Stimulated activated CD8-positive, alpha-beta memory T cell treated with anti-CD3 and anti-CD28 coated beads, Interleukin-15, amount 100 ng/mL, for 24 hours (primary cell): ENCODE results near the gene CTNNA3.
"Not testable (repeated sequence)": the region's sequence is repeated elsewhere in the genome, so short reads cannot be mapped to it uniquely, and the experiment has no call there.

Experiments
- DNase-seq: peaks from one replicate; pipeline ENCODE4 v3.0.0-alpha.2; 2020; ENCODE audit warnings: low read depth

The CTNNA3 gene

DNA sequence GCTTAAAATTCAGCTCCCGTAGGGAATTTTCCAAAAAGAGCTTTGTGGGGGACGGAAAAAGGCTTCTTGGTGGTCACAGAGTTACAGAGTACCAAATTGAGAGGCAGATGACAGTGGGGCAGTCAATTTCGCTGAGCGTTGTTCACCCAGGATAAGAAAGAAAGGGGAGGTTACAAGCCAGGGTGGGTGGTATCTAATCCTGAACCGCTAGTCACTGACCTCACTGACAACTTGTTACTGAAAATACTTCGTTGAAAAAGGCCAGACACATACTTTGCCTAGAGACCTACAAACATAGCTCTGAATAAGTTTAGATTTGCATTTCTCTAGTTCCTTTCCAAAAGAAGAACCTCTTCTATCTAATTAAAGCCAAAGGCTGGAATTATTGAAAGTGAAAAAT lies at the start of gene CTNNA3:
Gene CTNNA3, minus strand, starts transcription at position 167 of the 400 bp plus-strand sequence.
- no peak for DNase-seq

DNA sequence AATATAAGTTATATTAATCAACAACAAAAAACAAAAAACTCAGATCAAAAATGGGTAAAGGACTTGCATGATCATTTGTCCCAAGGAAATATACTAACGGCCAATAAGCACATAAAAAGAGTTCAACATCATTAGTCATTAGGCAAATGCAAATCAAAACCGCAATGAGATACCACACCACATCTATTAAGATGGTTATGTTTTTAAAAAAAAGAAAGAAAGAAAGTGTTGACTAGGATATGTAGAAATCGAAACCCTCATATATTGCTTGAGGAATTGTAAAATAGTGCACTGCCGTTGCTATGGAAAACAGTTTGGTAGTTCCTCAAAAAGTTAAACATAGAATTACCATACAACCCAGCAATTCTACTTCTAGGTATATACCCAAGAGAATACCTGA lies 39.4 kb upstream of the CTNNA3 start:
- no peak for DNase-seq

DNA sequence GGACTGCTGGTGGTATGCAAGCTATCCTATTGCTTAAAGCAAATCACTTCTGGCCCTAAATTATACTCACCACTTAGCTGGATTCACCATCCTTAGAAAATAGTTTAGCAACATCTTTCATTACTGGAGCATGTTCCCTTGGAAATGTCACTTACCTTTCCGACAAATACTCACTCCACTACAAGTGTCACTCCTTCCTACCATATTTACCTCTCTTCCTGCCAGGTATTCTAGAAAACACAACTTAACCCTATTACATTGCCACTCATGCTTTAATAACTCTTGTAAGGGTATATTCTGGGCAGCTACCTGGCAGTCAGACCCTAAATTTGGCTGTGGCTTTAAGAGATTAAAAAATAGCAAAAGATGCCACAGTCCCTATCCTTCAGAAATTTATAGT lies 37.5 kb upstream of the CTNNA3 start:
- DNase-seq: no peak

DNA sequence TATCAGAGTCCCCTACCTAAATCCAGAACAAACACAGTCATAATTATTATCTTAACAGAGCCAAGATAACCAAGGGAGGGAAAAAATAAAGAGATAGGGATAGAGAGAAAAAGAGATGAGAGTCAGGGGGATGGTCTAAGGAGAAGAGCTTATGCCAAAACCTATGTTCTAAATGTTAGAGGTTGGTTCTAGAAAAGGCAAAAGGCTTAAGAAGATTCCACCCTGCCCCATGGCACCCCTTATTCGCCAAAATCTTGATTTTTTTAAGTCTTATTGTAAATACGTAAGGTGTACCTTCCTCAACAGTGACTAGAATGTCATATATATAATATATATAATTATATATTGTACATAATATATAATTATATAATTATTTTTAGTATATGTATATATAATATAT lies 29.6 kb upstream of the CTNNA3 start:
- DNase-seq: no peak

DNA sequence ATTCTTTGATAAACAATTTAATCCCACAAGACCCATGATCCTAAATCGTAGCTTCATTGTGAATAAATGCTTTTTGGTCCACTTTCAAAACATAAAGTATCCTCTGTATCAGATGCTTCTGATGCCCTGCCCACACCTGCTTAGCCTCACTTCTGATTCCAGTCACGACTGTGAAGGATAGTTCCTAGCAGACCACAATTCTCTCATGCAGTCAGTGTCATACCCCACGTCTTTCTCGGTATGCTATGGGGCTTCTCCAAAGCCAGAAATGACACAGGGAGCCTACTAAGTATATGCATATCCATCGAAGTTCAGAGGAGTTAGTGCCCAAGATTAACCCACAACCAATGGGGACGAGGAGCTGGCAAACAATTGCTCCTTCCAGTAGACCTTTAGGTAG lies 27.6 kb upstream of the CTNNA3 start:
- DNase-seq: no peak

DNA sequence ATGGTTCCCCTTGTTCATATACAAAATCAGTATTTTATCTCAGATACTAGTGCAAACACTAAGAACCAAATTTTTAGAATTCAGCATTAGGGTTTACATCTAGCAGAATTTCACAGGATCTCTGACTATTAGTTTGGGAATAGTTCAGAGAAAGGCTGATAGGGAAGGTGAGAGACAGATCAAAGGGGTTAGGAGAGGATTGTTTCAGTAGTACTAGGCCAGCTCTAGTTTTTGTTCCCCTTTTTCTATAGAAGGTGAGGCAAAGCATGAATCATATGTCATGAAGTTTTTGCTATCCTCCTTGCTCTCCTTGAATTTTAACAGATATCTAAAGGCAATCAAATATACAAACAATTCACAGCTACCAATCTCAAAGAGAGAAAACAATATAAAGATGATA lies 26.1 kb upstream of the CTNNA3 start:
- DNase-seq: no peak

DNA sequence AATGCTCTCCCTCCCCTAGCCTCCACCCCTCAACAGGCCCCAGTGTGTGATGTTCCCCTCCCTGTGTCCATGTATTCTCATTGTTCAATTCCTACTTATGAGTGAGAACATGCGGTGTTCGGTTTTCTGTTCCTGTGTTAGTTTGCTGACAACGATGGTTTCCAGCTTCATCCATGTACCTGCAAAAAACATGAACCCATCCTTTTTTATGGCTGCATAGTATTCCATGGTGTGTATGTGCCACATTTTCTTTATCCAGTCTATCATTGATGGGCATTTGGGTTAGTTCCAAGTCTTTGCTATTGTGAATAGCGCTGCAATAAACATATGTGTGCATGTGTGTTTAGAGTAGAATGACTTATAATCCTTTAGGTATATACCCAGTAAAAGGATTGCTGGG lies 20.5 kb upstream of the CTNNA3 start:
- not testable (repeated sequence) for DNase-seq

DNA sequence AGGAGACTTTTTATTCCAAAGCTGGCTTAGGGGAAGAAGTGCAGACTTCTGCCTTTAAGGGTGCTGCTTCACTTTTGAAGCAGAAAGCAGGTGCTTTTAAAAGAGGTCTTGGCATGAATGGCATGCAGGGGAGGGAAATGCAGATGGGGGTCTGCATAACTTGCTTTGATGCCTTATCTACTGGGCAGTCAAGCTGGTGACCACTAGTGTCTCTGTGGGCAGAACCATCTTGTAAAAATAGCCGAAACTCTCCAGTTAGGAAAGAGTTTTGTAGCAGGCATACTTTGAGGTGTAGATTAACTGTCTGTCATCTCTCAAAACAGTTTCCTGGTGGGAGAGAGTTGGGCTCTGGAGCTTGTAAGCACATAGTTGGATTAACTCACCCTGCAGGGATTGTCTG lies 9.9 kb upstream of the CTNNA3 start:
- no peak for DNase-seq

DNA sequence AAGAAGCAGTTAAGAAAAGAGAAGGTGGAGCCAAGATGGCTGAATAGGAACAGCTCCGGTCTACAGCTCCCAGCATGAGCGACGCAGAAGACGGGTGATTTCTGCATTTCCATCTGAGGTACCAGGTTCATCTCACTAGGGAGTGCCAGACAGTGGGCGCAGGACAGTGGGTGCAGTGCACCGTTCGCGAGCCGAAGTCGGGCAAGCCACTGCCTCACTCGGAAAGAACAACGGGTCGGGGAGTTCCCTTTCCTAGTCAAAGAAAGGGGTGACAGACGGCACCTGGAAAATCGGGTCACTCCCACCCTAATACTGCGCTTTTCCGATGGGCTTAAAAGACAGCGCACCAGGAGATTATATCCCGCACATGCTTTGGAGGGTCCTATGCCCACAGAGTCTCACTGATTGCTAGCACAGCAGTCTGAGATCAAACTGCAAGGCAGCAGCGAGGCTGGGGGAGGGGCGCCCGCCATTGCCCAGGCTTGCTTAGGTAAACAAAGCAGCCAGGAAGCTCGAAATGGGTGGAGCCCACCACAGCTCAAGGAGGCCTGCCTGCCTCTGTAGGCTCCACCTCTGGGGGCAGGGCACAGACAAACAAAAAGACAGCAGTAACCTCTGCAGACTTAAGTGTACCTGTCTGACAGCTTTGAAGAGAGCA lies 3.7 kb upstream of the CTNNA3 start:
- DNase-seq: not testable (repeated sequence)

DNA sequence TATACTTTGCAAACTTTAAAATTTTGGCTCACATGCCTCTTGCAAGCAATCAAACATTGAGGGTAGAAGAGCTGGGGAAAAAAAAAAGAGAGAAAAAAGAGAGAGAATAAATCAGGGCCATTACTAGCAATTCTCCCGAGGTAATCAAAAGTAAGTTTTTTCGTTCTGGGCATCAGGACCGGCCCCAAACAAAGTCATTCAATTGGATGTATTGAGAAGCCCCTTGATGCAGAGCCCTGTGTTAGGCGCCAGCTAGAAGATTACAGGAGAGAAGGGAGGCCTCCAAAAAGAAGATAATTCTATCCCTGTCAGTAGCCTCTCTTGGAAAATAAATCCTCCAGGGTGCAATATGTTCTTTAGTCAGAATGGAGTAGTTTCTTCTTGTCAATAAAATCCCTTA lies 2.2 kb upstream of the CTNNA3 start:
- no peak for DNase-seq

DNA sequence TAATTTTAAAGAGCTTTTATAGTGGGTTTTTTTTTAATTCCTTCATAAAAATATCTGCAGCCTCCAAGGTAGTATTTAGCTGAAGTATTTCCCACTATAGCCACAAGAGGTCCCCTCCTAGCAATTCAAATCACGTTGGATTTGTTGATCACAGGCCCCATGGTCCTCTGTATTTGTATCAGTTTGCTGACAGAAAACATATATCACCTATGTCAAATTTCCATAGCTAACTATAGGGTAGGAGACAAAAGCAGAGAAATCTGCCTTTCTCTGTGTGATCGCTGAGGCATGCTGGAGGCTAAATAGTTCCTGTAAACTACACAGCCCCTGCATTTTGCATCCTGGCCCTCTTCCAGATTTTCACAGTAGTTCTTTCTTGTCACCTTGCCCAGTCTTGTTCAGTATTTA lies 1.7 kb upstream of the CTNNA3 start:
- no peak for DNase-seq

DNA sequence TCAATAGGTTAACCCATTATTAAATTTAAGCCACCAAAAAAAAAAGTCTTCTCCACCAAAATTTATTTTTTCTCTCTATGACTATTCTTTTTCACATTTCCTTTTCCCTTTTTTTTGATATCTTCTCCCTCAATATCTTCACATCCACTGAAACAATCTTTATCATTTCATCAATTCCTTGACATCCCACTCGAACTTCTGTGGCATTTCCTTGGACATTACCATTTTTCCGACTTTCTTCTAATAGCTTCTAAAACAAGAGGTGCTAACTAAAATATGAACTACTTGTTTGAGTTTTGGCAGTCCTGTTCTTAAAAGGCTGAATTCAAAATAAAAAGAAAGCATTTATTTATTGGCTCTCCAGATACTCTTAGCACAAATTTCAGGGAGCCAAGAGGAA lies 684 bp upstream of the CTNNA3 start:
- no peak for DNase-seq

DNA sequence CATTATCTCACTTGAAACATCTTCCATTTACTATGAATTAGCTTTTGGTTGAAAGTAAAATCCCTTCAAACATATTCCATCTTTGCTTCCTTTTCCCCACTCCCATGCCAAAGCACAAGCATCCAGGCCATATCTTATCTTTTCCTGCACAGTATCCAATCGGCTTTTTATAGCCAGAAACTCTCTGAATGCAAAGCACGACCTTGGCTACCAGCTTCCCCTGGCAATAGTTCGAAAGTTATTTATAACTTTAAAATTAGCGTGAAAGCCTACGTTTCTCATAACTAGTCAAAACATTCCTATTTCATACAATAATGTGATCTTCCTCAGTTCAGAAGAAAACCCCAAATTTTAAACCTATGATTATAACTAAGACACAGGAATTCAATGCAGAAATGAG lies 440 bp downstream of the CTNNA3 start:
- DNase-seq: no peak

DNA sequence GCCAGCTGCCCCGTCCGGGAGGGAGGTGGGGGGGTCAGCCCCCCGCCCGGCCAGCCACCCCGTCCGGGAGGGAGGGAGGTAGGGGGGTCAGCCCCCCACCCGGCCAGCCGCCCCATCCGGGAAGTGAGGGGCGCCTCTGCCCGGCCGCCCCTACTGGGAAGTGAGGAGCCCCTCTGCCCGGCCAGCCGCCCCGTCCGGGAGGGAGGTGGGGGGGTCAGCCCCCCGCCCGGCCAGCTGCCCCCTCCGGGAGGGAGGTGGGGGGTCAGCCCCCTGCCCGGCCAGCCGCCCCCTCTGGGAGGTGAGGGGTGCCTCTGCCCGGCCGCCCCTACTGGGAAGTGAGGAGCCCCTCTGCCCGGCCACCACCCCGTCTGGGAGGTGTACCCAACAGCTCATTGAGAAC lies 4.1 kb downstream of the CTNNA3 start:
- DNase-seq: not testable (repeated sequence)

DNA sequence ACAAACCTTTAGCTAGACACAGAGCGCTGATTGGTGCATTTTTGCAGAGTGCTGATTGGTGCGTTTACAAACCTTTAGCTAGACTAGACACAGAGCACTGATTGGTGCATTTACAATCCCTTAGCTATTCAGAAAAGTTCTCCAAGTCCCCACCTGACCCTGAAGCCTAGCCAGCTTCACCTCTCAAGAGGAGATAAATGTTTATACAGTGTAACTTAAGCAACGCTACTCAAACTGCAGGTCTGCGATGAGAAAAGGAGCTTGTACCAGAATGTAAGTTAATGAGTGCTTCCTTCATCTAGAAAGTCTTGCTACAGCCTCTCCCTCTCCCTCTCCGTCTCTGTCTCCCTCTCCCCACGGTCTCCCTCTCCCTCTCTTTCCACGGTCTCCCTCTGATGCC lies 5.5 kb downstream of the CTNNA3 start:
- DNase-seq: not testable (repeated sequence)

DNA sequence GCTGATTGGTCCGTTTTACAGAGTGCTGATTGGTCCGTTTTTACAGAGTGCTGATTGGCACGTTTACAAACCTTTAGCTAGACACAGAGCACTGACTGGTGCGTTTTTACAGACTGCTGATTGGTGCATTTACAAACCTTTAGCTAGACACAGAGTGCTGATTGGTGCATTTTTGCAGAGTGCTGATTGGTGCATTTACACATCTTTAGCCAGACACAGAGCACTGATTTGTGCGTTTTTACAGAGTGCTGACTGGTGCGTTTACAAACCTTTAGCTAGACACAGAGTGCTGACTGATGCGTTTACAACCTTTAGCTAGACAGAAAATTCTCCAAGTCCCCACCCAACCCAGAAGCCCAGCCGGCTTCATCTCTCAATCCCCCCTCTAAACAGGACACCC lies 11.9 kb downstream of the CTNNA3 start:
- not testable (repeated sequence) for DNase-seq

DNA sequence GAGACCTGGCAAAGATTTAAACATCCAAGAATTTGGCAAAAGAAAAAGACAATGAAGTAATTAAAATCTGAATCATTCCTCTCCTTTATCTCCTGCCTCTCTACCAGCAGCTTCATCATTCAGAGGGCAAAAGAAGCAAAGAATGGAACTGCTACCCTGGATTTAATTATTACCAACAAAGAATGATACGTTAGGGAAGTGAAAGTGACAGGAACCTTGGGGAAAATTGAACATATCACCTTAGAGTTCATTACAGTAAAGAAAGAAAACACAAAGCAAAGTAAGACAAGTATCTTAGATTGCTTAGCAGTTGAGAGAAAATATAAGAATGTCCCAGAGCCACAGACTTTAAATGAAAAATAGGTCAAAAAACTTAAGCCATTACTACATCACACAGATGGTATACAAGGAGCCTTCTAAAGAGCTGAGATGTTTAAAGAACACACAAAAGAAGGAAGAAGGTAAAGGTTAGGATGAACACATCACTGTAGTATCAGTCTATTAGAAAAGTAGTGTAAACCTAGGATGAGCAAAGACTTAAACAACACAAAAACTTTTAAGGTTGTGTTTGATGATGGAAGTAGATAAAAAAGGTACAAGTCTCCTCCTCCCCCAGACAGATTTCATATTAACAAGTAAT lies 17.5 kb downstream of the CTNNA3 start:
- no peak for DNase-seq

DNA sequence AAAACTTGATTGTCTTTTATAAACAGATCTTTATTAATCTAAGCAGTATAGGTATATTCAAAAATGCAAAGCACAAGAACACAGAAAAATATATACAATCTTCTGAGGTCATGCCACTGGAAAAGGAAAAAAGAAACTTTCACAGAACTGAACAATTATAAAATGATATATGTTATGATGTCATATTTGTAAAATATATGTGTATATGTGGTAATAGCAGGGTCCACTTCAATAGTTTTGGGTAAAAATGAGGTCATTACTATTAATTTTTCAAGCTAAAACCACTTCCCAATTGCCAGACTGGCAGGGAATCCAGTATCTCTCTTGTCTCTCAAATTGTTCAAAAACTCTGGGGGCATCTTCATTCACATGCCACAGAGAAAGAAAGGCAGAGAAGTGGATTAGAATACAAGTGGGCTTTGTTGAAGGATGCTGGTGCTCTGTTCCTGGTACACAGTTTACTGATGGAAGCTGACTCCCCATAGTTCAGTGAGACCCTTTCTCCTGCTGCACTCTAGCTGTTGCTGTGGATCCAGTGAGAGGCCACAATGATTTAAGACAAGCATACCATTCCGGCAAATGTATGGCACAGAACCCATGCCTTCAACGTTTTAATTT lies 19.7 kb downstream of the CTNNA3 start:
- DNase-seq: no peak

DNA sequence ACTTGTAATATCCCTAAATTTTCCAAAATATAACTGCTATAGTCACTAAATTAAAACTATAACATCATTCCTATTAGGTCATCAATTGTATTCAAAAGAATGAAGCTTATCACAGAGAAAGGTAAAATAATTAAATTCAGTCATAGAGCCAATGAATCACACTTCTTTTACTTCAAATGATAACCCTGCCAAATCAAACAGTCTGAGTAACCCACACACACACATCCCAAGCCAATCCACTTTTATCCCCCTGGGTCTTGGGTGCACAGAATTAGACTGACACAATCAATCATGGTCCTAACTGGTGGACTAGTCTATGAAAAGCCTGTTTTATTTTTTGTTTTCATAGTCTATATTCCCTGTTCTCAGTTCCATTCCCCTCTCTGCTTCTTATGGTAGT lies 25.6 kb downstream of the CTNNA3 start:
- DNase-seq: no peak

DNA sequence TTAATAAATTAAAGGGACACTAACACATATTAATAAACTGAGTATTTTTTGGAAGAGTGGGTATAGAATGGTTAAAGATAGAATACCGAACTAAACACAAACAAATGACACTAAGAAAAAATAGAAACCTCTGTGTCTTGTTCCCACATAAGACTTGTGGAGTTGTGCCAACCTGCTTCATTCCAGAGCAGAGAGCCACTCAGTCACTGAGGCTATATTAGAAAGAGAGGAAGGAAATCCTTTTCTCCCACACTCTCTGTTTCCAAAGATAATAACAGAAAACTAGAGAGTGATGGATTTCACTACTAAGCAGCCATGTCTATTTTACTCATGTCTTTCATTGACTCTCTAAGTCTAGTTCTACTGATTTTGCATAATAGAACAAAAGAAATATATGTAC lies 26.0 kb downstream of the CTNNA3 start:
- DNase-seq: no peak

DNA sequence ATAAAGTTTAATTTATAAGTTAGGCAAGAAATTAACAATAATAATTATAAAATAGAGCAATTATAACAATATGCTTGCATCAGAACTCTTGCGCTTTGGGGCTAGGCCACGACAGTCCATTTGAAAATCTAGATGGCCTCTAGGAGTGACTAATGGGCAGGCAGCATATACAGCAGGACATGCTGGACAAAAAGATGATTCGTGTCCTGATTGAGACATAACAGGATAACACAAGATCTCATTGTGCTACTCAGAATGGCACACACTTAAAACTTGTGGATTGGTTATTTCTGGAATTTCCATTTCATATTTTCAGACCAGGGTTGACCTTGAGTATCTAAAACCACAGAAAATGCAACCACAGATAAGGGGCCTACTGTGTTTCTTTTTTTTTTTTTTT lies 27.5 kb downstream of the CTNNA3 start:
- no peak for DNase-seq

DNA sequence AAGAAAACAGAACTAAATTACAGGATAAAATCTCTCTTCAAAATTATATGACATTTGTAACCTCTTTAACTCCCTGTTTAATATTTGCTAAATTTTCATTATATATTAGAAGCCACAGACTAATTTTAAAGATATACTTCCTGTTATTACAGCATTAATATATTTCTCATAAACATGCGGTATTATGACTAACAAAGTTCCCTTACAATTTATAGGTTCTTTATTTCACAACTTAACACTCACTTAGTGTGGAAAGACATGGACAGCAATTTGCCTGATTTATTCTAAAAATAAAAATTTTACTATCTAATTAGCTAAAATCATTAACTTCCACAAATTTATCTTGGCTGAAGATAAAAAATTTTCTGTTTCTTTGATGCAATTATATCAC lies 29.0 kb downstream of the CTNNA3 start:
- no peak for DNase-seq

DNA sequence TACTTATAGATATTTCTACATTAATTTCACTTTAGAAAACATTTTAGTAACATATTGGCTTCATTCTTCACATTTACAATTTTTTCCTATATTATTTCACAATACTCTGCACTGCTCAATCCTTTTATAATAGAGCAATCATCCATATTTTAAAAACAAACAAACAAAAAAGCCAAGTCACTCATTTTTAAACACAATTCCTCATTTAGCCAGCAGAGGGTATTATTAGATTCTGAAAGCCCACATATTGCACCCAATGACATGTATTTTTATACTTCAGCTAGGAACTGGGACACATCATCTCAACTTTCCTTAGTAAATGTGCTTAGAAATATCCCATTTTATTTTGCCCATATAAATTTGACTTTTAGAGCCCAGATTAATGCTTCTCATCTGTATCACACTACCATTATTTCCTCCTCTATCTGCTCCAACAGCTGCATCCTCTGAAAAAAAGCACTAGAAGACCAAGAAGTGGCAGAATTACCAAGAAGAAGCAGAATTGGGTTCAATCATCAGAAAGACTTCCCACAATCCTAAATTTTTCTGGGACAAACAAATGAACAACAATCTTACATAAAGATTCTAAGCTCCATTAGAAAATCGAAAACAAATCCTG lies 29.5 kb downstream of the CTNNA3 start:
- DNase-seq: no peak
